WTC11 (cell line): Measurements from ENCODE around the gene FUT8. TPM values are rescaled to one million over a fixed set of nuclear protein-coding genes. Genes with fewer than 3 reads are reported as not detected.

Source experiments
- ATAC-seq: fragments of 200-7000 bp; cut with Tn5 transposase; 2 replicates; pipeline ENCODE4 v1.10.0; 2021; ENCODE audit warnings: mild to moderate bottlenecking, moderate library complexity
- CTCF ChIA-PET: fragments of 300-600 bp; sonication (Branson Sonifier 250); formaldehyde crosslinking; loops from one replicate; lab custom pipeline; 2021; ENCODE audit warnings: antibody characterized with exemption; lab: Charles Lee
- POLR2A ChIA-PET: fragments of 350-600 bp; sonication (Branson Sonifier 250); formaldehyde crosslinking; loops from one replicate; lab custom pipeline; 2021; ENCODE audit warnings: antibody characterized with exemption; lab: Charles Lee
- DNase-seq: peaks from one replicate; pipeline ENCODE4 v3.0.0; 2021; ENCODE audit warnings: low spot score
- H3K27ac Mint-ChIP-seq: 2 replicates; pipeline ENCODE4 v1.8.0; 2021; ENCODE audit warnings: mixed read lengths
- H3K27me3 Mint-ChIP-seq: 2 replicates; pipeline ENCODE4 v1.8.0; 2021; ENCODE audit warnings: low read depth, mild to moderate bottlenecking, moderate library complexity, mixed read lengths
- H3K36me3 Mint-ChIP-seq: 2 replicates; pipeline ENCODE4 v1.8.0; 2021; ENCODE audit warnings: mixed read lengths
- H3K4me1 Mint-ChIP-seq: 2 replicates; pipeline ENCODE4 v1.8.0; 2022; ENCODE audit warnings: mixed read lengths
- H3K4me3 Mint-ChIP-seq: 2 replicates; pipeline ENCODE4 v1.8.0; 2021; ENCODE audit warnings: mild to moderate bottlenecking, moderate library complexity, mixed read lengths
- H3K9me3 Mint-ChIP-seq: 2 replicates; pipeline ENCODE4 v1.8.0; 2021; ENCODE audit warnings: mixed read lengths
- EMX1 ChIP-seq: fragments of 250-450 bp; sonication (Bioruptor Pico); IDR thresholded peaks from 2 replicates; pipeline ENCODE4 v1.8.0; 2021; ENCODE audit warnings: mild to moderate bottlenecking
- IRF2 ChIP-seq: sonication (generic); formaldehyde crosslinking; IDR thresholded peaks from 2 replicates; pipeline ENCODE4 v1.8.0; 2022; ENCODE audit warnings: low read depth, missing genetic modification reagents, borderline replicate concordance
- JUN ChIP-seq: sonication (generic); formaldehyde crosslinking; IDR thresholded peaks from 2 replicates; pipeline ENCODE4 v1.8.0; 2023; ENCODE audit warnings: mild to moderate bottlenecking, missing genetic modification reagents
- NFE2L1 ChIP-seq: sonication (generic); formaldehyde crosslinking; IDR thresholded peaks from 2 replicates; pipeline ENCODE4 v1.8.1; 2023; ENCODE audit warnings: missing genetic modification reagents
- OVOL2 ChIP-seq: fragments of 250-450 bp; sonication (Bioruptor Pico); IDR thresholded peaks from 2 replicates; pipeline ENCODE4 v1.9.0; 2021; ENCODE audit warnings: mild to moderate bottlenecking, borderline replicate concordance
- PRRX2 ChIP-seq: fragments of 250-450 bp; sonication (Bioruptor Pico); IDR thresholded peaks from 2 replicates; pipeline ENCODE4 v1.8.0; 2021; ENCODE audit warnings: mild to moderate bottlenecking
- RORB ChIP-seq: fragments of 250-450 bp; sonication (Bioruptor Pico); IDR thresholded peaks from 2 replicates; pipeline ENCODE4 v1.9.0; 2021; ENCODE audit warnings: mild to moderate bottlenecking
- SMAD4 ChIP-seq: sonication (generic); formaldehyde crosslinking; IDR thresholded peaks from 2 replicates; pipeline ENCODE4 v1.8.0; 2022; ENCODE audit warnings: mild to moderate bottlenecking, missing genetic modification reagents
- TEAD4 ChIP-seq: sonication (generic); formaldehyde crosslinking; IDR thresholded peaks from 2 replicates; pipeline ENCODE4 v1.8.0; 2022; ENCODE audit warnings: mild to moderate bottlenecking, missing genetic modification reagents
- ZBTB21 ChIP-seq: sonication (generic); formaldehyde crosslinking; IDR thresholded peaks from 2 replicates; pipeline ENCODE4 v1.8.1; 2023; ENCODE audit warnings: mild to moderate bottlenecking, missing genetic modification reagents, borderline replicate concordance
- ZNF121 ChIP-seq: sonication (generic); formaldehyde crosslinking; IDR thresholded peaks from 2 replicates; pipeline ENCODE4 v1.8.0; 2023; ENCODE audit warnings: missing genetic modification reagents
- ZNF232 ChIP-seq: sonication (generic); formaldehyde crosslinking; IDR thresholded peaks from 2 replicates; pipeline ENCODE4 v1.8.0; 2022; ENCODE audit warnings: mild to moderate bottlenecking, missing genetic modification reagents
- ZNF396 ChIP-seq: fragments of 250-450 bp; sonication (Bioruptor Pico); IDR thresholded peaks from 2 replicates; pipeline ENCODE4 v1.8.0; 2021; ENCODE audit warnings: mild to moderate bottlenecking, moderate library complexity, borderline replicate concordance
- total RNA-seq: library from RNA; stranded (reverse); gene quantifications from 3 replicates; pipeline ENCODE4 v1.2.3, GENCODE V29; 2021
- TF ChIP-seq, protein P1 (sequence below): sonication (generic); formaldehyde crosslinking; IDR thresholded peaks from 2 replicates; pipeline ENCODE4 v1.8.0; 2022; ENCODE audit warnings: mild to moderate bottlenecking, missing genetic modification reagents
- TF ChIP-seq, protein P2 (sequence below): sonication (generic); formaldehyde crosslinking; IDR thresholded peaks from 2 replicates; pipeline ENCODE4 v1.8.0; 2022; ENCODE audit warnings: mild to moderate bottlenecking, missing genetic modification reagents
- TF ChIP-seq, protein P3 (sequence below): fragments of 250-450 bp; sonication (Bioruptor Pico); IDR thresholded peaks from 2 replicates; pipeline ENCODE4 v1.8.0; 2021; ENCODE audit warnings: mild to moderate bottlenecking
- TF ChIP-seq, protein P4 (sequence below): sonication (generic); formaldehyde crosslinking; IDR thresholded peaks from 2 replicates; pipeline ENCODE4 v1.8.1; 2023; ENCODE audit warnings: mild to moderate bottlenecking, missing genetic modification reagents
- TF ChIP-seq, protein P5 (sequence below): sonication (generic); formaldehyde crosslinking; IDR thresholded peaks from 2 replicates; pipeline ENCODE4 v1.8.1; 2023; ENCODE audit warnings: mild to moderate bottlenecking, missing genetic modification reagents, moderate library complexity
- TF ChIP-seq, protein P6 (sequence below): fragments of 250-450 bp; sonication (Bioruptor Pico); IDR thresholded peaks from 2 replicates; pipeline ENCODE4 v1.9.0; 2021; ENCODE audit warnings: mild to moderate bottlenecking, borderline replicate concordance

FUT8 gene
- total RNA-seq, 1 experiment from 2014 or later, result 37.9 TPM

DNA sequence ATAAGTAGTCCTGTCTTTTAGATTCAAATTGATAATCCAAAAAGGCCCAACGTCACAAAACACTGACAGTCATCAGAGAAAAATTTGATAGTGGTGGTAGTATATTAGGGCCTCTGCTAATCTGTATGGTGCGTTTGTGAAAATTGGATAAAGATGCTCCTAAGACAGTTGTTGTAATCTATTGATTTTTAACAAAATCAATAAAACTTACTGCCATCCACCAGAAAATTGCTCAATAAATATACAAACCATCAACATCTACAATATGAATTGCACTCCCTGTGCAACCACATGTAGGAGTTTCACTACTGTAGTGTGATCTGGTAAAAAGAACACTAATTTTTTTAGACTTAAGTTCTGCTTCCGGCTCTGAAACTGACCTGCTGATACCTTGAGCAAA is 336.8 kb downstream of the FUT8 start:
- H3K27me3 Mint-ChIP-seq, result peaks cover 9% of the 10 kb centered on the region; the same call in 1 of the 2 replicates
- H3K4me3 Mint-ChIP-seq, result no peak overlapping the region
- H3K27ac Mint-ChIP-seq, result no peak overlapping the region
- ChIA-PET POLR2A (no interaction called here), CTCF (no interaction called here)
- TF ChIP-seq PRRX2 (CRISPR knock-in tag), result no peak
- no peak for TF ChIP-seq ZNF396
- TF ChIP-seq, protein P1, sequence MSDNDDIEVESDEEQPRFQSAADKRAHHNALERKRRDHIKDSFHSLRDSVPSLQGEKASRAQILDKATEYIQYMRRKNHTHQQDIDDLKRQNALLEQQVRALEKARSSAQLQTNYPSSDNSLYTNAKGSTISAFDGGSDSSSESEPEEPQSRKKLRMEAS (CRISPR knock-in tag), result no peak
- TF ChIP-seq, protein P2, sequence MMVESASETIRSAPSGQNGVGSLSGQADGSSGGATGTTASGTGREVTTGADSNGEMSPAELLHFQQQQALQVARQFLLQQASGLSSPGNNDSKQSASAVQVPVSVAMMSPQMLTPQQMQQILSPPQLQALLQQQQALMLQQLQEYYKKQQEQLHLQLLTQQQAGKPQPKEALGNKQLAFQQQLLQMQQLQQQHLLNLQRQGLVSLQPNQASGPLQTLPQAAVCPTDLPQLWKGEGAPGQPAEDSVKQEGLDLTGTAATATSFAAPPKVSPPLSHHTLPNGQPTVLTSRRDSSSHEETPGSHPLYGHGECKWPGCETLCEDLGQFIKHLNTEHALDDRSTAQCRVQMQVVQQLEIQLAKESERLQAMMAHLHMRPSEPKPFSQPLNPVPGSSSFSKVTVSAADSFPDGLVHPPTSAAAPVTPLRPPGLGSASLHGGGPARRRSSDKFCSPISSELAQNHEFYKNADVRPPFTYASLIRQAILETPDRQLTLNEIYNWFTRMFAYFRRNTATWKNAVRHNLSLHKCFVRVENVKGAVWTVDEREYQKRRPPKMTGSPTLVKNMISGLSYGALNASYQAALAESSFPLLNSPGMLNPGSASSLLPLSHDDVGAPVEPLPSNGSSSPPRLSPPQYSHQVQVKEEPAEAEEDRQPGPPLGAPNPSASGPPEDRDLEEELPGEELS (CRISPR knock-in tag), result no peak
- no peak for TF ChIP-seq RORB (CRISPR knock-in tag)
- no peak for TF ChIP-seq SMAD4
- TF ChIP-seq ZNF232 (CRISPR knock-in tag), result no peak
- TF ChIP-seq TEAD4 (CRISPR knock-in tag), result no peak
- TF ChIP-seq, protein P3, sequence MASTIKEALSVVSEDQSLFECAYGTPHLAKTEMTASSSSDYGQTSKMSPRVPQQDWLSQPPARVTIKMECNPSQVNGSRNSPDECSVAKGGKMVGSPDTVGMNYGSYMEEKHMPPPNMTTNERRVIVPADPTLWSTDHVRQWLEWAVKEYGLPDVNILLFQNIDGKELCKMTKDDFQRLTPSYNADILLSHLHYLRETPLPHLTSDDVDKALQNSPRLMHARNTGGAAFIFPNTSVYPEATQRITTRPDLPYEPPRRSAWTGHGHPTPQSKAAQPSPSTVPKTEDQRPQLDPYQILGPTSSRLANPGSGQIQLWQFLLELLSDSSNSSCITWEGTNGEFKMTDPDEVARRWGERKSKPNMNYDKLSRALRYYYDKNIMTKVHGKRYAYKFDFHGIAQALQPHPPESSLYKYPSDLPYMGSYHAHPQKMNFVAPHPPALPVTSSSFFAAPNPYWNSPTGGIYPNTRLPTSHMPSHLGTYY (CRISPR knock-in tag), result no peak
- no peak for TF ChIP-seq EMX1 (CRISPR knock-in tag)
- TF ChIP-seq, protein P4, sequence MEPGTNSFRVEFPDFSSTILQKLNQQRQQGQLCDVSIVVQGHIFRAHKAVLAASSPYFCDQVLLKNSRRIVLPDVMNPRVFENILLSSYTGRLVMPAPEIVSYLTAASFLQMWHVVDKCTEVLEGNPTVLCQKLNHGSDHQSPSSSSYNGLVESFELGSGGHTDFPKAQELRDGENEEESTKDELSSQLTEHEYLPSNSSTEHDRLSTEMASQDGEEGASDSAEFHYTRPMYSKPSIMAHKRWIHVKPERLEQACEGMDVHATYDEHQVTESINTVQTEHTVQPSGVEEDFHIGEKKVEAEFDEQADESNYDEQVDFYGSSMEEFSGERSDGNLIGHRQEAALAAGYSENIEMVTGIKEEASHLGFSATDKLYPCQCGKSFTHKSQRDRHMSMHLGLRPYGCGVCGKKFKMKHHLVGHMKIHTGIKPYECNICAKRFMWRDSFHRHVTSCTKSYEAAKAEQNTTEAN (CRISPR knock-in tag), result no peak
- TF ChIP-seq NFE2L1 (CRISPR knock-in tag), result no peak
- TF ChIP-seq JUN (CRISPR knock-in tag), result no peak
- TF ChIP-seq, protein P5, sequence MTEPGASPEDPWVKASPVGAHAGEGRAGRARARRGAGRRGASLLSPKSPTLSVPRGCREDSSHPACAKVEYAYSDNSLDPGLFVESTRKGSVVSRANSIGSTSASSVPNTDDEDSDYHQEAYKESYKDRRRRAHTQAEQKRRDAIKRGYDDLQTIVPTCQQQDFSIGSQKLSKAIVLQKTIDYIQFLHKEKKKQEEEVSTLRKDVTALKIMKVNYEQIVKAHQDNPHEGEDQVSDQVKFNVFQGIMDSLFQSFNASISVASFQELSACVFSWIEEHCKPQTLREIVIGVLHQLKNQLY (CRISPR knock-in tag), result no peak
- no peak for TF ChIP-seq OVOL2
- no peak for TF ChIP-seq IRF2 (CRISPR knock-in tag)
- TF ChIP-seq, protein P6, sequence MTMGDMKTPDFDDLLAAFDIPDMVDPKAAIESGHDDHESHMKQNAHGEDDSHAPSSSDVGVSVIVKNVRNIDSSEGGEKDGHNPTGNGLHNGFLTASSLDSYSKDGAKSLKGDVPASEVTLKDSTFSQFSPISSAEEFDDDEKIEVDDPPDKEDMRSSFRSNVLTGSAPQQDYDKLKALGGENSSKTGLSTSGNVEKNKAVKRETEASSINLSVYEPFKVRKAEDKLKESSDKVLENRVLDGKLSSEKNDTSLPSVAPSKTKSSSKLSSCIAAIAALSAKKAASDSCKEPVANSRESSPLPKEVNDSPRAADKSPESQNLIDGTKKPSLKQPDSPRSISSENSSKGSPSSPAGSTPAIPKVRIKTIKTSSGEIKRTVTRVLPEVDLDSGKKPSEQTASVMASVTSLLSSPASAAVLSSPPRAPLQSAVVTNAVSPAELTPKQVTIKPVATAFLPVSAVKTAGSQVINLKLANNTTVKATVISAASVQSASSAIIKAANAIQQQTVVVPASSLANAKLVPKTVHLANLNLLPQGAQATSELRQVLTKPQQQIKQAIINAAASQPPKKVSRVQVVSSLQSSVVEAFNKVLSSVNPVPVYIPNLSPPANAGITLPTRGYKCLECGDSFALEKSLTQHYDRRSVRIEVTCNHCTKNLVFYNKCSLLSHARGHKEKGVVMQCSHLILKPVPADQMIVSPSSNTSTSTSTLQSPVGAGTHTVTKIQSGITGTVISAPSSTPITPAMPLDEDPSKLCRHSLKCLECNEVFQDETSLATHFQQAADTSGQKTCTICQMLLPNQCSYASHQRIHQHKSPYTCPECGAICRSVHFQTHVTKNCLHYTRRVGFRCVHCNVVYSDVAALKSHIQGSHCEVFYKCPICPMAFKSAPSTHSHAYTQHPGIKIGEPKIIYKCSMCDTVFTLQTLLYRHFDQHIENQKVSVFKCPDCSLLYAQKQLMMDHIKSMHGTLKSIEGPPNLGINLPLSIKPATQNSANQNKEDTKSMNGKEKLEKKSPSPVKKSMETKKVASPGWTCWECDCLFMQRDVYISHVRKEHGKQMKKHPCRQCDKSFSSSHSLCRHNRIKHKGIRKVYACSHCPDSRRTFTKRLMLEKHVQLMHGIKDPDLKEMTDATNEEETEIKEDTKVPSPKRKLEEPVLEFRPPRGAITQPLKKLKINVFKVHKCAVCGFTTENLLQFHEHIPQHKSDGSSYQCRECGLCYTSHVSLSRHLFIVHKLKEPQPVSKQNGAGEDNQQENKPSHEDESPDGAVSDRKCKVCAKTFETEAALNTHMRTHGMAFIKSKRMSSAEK (CRISPR knock-in tag), result no peak
- TF ChIP-seq ZNF121 (CRISPR knock-in tag), result no peak
- TF ChIP-seq ZBTB21 (CRISPR knock-in tag), result no peak
- peaks cover 9% of the 10 kb centered on the region for H3K9me3 Mint-ChIP-seq
- no peaks in the 10 kb centered on the region; the same call in 1 of the 2 replicates for H3K36me3 Mint-ChIP-seq
- DNase-seq (no peak), ATAC-seq (no peak)
- H3K4me1 Mint-ChIP-seq, result peaks cover 30% of the 10 kb centered on the region
